Ramos (cell line): ENCODE data around the gene LYRM4.

ENCODE experiments used
- in situ Hi-C: fragments of 300-500 bp; cut with MboI; formaldehyde crosslinking; loops from one replicate; pipeline ENCODE4 v1.14.3; 2022; ENCODE audit warnings: low sequenced_read_pairs; ENCODE audit not compliant: unreplicated experiment

The LYRM4 gene

DNA sequence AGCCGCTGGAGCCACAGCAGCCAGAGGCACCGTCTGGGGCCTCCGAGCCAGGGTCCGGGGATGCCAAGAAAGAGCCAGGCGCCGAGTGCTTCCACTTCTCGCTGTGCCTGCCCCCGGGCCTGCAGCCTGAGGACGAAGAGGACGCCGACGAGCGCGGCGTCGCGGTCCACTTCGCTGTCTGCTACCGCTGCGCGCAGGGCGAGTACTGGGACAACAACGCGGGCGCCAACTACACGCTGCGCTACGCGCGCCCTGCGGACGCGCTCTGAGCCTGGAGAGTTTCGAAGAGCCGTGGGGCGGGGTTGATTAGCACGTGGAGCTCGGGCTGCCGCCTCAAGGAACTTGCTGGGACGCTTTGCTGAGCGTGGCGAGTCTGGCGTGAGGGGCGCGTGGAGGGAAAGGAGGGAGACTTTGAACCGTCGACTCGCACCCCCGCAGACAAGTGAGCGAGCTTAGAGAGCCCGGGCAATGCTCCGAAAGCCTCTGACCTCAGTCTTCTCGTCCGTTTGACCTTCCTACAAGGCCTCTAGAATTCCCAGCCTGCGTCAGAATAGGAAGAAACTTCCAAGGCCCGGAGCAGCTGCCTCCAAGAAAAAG is 174.4 kb downstream of the LYRM4 start:
- in situ Hi-C loops: no loop called here

GRCh38 chr6:5085648-5086293 is 175.0 kb downstream of the LYRM4 start:
- in situ Hi-C loops: no loop called here

DNA sequence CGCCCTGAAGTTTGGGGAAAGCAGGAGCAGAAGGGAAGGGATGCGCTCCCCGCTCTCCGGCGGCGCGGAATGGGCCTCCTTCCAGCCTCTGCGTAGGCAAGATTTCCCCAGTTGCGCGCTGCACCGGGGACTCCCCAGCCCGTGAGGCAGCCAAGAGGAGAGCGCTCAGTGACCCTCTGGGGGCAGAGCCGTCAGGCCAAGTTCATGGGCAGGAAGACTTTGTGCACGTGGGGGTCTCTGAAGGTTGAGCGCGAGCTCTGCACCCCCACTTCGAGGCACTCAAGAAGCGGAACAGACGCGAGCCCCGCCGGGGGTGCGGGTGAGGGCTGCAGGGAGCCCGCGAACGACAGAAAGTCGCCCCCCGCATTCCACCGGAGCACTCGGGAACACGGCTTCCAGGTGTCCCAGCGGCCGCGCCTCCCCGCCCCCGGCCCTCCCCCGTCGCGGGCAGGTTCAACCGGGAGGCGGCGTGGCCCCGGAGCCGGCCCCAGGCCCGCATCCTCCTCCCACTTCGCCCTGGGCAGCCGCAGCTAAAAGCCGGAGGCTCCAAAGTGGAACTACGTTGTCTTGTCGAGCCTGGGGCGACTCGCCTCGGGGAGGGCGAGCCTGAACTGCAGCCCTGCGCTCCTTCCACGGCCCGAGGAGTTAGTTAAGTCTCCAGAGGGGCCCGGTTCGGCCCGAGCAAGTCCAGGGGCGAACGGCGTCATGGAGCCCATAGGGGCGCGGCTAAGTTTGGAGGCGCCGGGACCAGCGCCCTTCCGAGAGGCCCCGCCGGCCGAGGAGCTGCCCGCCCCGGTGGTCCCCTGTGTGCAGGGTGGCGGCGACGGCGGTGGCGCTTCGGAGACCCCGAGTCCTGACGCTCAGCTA is 175.7 kb downstream of the LYRM4 start, which contains the start of gene PPP1R3G:
PPP1R3G (plus strand) TSS at position 561 of the 867 bp plus-strand sequence; CDS start at position 706, 145 bp downstream.
- in situ Hi-C loops: no loop called here

- in situ Hi-C loops: no loop called here
Observed at GRCh38 chr6:5084360-5084780, 176.4 kb downstream of the LYRM4 start.

- in situ Hi-C loops: no loop called here
Observed at GRCh38 chr6:5083813-5084359, 176.9 kb downstream of the LYRM4 start.

DNA sequence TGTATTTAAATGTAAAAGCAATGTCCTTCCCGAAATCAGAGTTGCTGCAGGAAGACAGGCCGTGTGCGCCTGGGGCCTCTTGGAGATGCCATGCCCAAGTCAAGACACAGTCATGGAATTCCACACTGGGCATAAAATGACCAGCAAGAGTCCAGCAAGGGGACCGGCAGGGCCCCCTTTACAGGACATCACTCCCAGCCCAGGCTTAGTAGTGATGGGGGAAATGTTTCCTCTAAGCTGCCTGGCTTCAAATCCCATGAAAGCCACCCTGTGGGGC is 177.5 kb downstream of the LYRM4 start:
- in situ Hi-C loops: no loop called here

DNA sequence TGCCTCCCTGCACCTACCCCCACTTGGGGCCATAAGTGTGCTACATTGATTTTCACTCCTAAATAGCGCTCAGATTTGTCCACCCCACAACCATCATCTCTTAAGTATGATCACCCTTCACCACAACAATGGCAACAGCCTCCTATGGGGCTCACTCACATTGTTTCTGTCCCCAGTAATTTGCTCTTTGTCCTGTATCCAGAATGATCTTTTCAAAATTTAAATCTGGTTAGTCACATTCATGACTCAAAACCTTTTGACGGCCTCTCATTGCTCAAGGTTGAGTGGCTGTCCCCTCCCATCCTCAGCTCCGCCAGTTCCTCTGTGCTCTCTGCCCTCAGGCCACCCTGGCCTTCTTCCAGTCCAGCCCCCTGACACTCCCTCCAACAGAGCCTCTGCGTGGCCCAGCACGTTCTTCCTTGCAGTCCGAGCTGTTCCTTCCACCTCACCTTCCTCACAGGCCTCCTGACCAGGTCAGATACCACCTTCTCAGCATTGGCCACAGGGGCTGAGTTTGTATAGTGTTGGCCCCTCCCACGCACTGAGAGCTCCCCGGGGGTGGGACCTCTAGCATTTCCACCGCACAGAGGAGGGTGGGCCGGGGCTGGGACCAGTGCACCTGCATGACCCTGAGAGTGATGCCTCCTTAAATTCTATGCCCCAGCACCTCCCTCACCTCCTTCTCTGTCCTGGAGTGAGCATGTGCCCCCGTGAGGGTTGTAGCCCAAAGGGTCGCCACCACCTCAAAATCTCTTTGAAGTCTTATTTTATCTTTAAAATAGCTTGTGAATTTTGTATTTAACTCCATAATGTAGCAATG is 178.1 kb downstream of the LYRM4 start:
- in situ Hi-C loops: no loop called here

DNA sequence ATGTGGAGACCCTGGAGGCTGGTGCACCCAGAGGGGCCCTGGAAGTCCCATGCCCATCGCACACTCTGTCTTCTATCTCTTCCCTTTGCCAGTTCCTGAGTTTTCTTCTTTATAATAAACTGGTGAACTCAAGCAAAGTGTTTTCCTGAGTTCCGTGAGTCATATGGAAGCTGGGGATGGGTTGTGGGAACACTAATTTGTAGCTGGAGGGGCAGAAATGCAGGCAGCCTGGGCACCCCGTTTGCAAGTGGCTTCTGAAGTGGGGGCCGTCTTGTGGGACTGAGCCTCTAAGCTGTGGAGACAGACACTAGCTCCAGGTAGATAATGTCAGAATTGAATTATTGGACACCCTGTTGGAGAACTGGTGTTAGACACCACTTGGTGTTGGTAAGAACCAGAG is 178.8 kb downstream of the LYRM4 start:
- in situ Hi-C loops: no loop called here

DNA sequence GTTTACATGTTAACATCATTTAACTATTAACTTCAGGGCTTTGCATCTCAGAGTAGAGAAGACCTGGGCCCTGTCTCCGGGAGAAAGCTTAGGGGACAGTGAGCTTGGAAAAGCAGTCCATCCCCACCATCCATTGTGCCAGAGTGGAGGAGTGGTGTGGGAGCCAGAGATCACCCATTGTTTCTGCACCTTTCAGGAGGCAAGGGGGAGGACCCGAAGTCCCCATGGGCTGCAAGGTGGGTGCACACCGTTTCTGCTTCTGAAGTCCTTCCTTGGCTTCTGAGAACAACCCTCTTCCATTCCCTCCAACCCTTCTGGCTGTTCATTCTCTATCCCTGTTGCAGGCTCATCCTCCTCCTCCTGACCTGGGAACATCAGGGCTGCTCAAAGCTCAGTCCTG is 179.6 kb downstream of the LYRM4 start:
- in situ Hi-C loops: no loop called here

DNA sequence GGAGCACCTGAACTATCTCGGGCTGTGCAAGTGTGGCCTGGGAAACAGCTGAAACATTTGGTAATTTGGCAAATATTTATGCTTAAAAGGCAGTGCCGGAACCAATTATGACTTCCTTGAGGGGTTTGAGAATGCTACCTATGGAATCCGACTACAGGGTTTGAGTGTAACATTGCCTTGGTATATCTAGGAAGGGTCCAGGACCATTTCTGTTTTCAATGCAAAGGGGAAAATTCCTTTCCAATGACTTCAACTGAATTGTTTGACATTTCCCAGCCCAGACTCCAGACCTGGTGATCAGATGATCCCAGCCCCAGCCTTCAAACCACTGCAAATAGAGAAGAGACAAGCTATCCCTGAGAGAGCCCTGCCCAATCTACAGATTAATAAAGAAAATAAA is 180.2 kb downstream of the LYRM4 start:
- in situ Hi-C loops: no loop called here

- in situ Hi-C loops: no loop called here
Observed at GRCh38 chr6:5079692-5080091, 181.1 kb downstream of the LYRM4 start.

- in situ Hi-C loops: no loop called here
Observed at GRCh38 chr6:5078121-5078669, 182.6 kb downstream of the LYRM4 start.

GRCh38 chr6:5076931-5077330 is 183.8 kb downstream of the LYRM4 start:
- in situ Hi-C loops: no loop called here

DNA sequence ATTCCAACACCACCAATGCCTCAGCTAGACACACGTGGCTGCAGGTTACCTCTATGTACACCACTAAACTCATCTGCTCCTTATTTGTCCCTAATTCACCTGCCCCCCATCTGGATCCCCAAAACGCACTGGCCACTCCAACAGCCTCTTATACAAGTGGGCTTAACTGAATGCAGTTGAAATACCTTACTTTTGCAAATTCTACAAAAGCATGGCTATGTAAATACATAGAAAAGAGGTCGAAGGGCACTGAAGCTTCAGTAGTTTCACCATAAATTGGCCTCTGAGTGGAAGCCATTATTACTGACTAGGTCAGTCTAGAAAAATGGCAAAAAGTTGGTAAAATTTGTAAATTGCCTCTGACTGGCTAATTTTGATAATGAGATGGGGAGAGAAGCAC is 186.8 kb downstream of the LYRM4 start:
- in situ Hi-C loops: no loop called here

DNA sequence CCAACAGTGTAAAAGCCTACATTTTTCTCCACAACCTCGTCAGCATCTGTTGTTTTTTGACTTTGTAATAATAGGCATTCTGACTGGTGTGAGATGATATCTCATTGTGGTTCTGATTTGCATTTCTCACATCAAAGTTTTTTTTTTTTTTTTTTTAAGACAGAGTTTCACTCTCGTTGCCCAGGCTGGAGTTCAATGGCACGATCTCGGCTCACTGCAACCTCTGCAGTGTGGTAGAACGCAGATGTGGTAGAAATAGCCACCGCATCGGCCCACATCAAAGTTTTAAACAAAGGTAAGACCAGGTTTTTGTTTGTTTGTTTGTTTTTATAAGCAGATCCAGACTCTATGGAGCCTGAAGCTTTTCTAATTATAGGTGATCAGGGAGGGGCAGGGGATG is 188.3 kb downstream of the LYRM4 start:
- in situ Hi-C loops: no loop called here

DNA sequence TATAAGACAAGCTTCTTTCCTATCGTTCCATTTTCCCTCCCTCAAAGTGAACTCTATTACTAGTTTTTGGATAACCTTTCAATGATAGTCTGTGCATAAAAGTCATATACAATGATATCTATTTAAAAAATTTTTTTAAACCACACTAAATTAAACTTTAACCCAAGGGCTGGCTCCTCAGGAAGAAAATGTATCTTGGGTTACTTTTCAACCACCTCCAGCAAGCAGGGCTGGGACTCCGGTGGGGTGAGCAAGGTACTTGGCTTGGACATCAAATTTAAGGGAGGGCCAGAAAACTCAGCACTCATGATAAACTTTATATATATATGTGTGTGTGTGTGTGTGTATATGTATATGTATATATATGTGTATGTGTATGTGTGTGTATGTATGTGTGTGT is 189.5 kb downstream of the LYRM4 start:
- in situ Hi-C loops: no loop called here

- in situ Hi-C loops: no loop called here
Observed at GRCh38 chr6:5068153-5068751, 192.5 kb downstream of the LYRM4 start.

- in situ Hi-C loops: no loop called here
Observed at GRCh38 chr6:5067305-5067704, 193.4 kb downstream of the LYRM4 start.

DNA sequence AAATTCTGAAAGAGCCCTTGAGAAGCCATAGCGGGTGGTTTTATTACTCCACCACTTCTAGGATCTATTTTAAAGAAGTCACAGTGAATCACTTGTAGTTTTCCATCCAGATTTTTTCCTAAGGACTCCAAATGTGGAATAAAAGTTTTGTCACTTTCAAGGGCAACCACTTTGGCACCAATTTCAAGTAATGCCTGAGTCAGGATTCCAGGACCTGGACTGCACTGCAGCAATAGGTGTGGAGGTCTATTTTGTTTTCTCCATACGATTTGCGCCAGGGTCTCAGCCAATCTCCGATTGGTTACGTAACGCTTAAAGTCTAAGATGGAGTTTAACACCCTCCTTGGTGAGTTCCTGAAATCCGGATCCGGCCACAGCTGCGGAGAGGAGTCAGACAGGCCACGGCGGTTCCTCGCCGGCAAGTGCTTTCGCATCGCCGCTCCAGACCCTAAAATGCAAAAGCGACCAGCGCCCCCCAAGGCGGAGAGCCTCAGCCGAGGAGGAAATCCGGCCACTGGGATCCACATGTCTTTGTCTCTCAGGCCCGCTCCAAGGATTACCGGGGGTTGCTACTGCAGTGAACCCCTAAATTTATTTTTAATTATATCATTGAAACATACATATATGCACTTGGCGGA is 194.2 kb downstream of the LYRM4 start:
- in situ Hi-C loops: no loop called here
